GM21528 (cell line): ENCODE measurements around the gene HLX.

Source experiments
- ATAC-seq: cut with Tn5 transposase; IDR thresholded peaks from one replicate; pipeline ENCODE4 v1.9.1; 2021; ENCODE audit warnings: mild to moderate bottlenecking, moderate library complexity; ENCODE audit not compliant: unreplicated experiment, low FRiP score

HLX gene

DNA sequence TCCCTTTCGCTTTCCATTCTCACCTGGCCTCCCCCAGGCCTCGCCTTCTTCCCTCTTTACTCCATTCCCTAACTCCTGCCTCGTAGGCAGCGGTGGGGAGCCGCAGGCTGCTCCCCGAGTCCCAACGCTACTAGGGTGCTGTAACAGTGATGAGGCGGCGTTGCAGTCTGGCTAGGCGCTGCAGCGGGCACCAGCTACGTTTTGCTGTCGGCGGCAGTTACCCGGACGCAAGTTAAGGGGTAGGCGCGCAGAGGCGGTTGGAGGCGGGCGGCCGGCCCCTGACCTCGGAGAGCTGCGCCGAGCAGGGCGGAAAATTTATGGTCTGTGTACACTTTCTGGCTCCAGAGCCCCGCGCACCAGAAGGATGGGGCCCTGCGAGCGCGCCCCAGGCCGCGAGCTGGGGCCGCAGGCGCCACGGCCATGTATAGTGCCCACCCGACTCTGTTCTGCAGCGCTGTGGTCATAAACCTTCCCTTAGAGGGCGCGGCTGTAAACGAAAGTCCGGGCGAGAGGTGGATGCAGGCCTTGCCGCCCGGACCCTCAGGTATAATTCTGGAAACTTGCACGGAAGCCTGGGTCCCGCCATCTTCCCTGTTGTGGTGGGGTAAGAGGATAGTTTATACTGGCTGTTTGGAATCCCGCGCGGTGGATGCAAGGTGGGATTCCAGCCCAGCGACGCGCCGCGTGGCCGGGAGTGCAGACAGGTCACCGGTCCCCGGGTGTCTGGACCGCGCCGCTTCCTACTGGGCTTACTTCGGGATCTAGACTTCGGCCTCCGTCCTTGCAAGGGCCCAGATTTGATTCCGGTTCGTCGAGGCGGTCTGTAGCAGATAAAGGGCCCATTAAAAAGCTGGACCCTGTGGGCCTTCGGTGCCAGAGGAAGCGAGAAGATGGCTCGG, 15.0 kb downstream of the HLX start:
- no peak for ATAC-seq

DNA sequence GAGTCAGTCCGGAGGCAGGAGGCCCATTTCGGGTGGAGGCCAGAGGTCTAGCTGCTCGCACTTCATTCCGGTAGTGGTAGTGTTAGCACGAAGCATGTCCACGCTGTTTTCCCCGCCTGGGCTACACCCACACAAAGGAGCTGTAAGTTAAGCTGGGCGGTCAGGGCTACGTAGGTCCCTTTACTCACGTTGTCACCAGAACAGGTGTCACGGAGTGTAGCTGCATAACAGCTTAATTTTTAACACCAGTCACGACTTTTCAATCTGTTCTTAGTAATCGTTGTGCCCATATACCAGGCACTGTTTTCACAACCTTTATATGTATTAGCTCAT, 15.6 kb downstream of the HLX start:
- no peak for ATAC-seq

DNA sequence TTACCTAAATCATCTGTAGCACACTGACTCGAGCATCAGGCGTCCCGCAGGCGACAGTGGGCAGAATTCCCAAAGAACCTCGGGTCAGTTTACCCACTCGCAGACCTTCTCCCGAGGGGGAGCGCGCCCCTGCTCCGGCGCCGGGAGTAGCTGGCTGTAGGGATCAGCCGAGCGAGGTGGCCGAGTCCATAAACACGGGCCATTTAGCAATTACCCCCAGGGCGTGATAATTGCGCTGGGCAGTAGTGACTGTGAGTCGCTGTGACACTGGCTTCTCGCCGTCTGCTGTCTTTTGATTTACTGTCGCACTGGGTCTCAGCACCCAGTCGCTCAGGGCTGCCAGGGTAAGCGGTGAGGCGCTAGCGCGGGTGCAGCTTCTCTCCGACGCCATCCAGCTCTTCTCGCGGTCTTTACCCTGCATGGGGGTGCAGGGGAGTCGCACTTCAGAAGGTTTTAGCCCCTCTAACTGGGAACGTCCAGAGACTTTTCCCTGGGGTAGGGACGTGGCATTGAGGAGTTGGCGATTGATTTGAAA, 16.2 kb downstream of the HLX start:
- no peak for ATAC-seq

DNA sequence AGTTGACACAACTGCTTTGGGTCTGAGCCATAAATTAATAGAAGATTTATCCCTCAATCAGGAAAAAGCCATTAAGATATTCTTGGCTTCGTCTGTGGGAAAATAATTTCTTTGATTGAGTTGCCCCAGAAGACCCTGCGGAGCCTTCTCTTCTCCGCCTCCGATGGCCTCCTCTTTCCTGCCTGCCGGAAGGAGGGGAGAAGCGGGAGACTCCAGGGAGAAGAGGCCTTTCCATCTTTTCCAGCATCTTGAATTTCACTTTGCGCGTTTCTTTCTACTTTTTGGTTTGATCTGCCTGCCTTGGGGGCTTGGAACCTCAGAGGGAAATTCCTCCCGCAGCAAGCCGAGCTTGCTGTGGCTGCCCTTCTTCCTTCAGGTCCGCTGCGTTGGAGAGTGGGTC, 16.8 kb downstream of the HLX start:
- no peak for ATAC-seq

DNA sequence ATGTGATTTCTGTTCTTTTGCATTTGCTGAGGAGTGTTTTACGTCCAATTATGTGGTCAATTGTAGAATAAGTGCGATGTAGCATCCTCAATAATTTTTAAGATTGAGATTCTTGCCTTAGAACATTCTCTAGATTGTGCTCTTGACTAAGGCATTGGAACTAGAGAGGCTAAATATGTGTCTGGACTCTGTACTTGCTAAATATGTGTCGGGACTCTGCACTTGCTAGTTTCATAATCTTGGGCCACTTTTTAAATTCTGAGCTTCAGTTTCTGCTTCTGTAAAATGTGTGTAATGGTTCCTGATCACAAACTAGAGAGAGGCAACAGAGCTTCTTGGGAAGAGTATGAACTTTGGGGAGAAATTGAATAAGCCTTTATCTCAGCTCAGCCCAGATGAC, 21.6 kb downstream of the HLX start:
- ATAC-seq, result no peak

DNA sequence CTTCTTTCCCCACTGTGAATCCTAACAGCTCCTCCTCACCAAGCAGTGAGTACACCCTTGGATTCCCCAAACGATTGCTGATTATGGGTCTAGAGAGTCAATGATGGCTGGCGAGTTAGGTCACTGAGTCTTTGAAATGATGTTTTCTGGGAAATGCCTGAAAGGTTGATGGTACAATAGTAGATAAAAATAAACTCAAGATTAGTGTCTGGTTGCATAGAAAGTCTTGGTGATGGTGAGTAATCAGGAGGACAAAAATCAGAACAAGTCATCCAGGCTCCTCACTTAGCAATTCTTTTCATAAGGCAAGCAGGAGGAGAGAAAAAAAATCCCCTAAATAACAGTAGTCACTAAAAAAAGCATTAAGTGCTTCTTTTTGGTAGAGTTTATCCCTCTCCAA, 22.6 kb downstream of the HLX start:
- no peak for ATAC-seq

DNA sequence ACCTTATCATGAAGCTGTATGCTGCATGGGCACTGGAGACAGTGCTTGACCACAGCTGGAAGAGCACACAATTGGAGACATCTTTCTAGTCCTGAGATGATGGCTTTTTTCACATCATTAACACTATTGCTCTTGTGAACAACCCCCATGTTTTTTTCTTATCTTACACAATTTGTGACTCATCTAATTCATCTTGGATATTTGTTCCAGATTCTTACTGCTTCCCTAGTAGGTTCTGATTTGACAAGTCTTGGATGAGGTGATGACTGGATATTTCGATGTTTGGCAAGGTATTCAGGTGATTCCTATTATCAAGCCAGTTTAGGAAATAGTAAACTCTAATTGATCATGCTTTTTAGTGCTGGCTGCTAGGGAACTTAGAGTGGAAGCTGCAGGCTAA, 23.7 kb downstream of the HLX start:
- no peak for ATAC-seq

DNA sequence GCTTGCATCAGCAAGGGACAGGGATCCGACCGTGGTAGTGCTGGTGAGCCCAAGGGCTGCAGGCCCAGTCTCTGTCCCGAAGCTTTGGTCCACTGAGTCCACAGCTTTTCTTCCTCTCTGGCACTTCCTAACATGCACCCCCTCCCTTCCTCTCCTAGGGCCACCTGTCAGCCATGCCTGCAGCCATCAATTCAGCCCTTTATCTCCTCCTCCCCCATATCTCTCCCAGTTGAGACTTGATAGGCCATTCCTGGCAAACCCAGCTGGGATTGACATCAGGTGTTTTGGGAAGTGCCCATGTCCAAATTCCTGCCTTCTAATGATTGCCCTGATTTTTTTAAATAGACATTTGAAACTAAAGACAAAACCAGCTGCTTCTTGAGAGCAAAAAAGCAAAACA, 25.6 kb downstream of the HLX start:
- ATAC-seq, result no peak

DNA sequence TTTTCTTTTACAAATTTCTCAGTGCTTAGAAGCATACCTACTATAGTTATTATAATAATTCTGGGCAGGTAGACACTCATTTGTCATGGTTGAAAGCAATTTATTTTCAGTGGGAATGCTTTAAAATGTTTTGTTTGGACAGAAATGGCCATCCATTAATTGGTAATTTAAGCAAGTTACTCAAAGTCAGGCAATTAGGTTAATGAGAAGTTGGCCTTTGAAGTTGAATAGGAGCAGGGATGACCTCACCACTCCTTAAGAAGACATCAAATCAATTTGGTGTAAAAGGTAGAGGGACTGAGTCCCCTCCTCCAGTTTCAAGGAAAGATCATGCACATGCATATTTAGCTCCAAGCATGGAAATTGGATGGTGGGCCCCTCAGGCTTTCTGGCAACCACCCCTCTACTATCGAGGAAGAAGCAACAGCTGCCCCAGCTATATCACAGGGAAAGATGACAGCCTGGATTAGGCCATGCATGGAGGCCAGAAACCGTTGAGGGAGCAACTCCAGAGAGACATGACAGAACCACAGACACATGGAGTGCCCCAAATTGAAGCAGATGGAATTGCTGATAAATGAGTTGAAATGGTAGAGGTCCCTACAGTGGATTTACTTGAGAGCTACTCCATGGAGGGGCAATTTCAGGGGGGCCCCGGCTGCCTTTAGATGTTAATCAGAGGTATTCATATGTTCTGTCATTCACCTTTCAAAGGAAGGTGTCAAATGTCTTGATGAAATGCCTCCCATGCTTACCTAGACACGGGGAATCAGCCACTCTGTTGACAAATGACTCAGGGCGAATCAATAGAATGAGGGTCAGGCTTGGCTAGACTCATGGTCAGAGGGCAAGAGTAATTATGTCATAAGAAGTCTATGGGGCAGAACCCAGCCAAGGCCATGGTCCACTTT, 26.7 kb downstream of the HLX start:
- no peak for ATAC-seq

DNA sequence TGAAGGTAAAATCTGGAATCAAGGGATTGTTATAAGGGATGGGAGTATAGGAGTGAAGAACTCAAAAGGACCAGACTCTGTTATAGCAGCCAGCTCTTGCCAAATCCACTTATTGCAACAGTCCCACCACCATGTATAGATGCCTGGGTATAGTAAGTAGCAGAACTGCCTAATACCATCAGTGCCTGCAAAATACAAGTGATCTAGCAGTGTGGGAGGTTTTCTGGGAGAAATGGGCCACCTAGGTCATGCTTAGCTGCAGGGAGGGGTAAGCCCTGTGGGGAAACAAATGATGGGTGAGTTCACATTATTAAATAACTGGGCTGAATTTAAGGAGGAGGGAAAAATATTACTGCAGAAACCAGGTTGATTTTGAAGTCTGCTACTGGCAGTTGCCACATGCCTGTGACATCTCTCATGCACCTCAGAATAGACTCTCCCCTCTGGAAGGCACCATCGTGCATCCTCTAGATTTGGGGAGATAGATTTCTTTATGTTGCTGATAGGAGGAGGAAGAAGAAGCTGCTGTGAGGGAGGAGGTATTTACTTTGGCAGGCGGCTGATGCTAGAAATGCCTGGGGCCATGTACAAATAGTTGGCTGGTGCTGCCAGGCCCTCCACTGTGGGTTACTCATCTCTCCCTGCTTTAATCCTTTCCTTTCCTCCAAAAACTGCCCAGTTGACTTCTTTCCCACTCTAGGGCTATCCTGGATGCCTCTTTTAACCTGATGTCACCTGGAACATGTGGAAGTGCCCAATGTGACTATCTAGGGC, 27.5 kb downstream of the HLX start:
- no peak for ATAC-seq

DNA sequence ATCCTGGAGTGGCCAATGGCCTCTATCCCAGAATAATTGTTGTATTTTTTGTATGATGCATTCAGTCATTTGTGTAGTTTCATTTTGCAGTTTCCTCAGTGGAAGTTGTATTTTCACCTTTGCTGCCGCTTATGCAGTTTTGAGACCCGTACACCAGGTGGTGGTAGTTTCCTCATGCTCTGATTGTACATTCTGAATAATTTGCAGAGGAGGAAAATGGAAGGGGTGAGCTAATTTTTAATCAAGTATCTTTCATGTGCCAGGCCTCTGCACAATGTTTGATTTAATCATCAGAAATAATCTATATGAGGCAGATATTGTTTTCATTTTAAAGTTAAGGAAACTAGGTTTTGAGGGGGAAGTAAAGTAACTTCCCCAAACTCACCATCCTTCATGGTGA, 29.5 kb downstream of the HLX start:
- ATAC-seq, result no peak

DNA sequence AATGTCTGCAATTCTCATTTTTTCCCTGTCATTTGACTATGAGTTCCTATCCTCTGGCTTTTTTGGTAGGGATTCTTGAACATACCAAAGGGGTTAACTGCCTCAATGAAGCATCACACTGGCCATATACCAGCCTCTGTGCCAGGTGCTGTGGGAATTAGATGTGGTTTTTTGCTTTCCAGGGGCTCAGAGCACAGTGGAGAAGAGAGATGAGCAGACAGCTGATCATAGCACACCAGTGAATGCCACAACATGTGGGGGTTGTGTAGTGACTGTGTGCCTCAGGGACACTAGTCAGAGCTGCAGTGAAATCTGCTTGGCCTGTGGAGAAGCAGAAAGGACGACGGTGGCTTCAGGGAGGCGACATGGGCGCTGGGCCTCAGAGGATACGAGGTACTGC, 30.8 kb downstream of the HLX start:
- no peak for ATAC-seq

DNA sequence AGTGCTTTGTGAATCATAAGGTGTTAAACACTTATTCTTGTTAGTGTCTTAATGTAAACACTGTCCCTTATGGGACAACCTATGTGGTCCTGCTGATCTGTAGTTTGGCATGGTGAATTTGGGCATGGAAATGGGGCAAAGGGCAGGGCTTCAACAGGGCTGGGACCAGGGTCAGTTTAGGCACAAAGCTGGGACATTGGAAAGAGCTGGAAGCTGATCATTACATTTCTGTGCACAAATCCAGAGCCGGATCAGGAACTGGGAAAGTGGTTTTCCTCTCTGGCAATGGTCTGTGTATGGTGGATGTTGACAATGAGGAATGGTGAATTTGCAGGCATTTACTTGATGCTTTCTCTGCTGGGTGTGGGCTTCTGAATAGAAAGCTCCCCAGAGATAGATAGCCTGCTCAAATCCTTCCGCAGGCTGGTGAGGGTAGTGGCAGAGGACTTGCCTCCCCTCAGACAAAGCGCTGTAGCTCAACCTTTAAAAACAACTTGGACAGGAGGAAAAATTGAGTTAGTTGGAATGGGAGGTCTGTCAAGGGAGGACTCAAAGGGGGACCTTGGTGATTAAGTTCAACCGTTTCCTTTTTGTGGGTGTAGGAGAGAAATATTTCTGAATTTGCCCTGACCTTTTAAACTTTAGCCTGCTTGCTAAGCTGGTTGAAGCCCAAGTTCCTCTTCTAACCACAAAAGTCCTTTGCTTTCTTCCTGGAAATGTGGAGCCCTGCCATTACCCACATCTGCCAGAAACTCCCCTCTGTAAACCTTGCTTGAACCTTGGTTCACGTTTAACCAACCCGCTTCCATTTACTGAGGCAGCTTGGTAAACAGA, 35.3 kb downstream of the HLX start:
- ATAC-seq, result no peak

DNA sequence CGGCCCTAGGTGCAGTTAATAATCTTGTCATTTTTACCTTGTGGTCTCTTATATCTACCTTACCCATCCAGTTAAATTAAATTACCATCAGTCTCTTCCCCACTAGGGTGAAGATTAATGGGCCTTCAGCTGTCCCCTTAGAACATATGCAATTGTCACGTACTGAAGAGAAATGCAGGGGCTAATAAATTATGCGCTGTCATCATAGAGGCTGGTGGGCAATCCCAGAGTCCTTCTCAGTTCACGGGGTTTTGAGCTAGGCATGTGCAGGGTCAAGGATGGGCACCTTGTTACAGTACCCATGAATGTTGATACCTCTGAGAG, 35.8 kb downstream of the HLX start:
- no peak for ATAC-seq

DNA sequence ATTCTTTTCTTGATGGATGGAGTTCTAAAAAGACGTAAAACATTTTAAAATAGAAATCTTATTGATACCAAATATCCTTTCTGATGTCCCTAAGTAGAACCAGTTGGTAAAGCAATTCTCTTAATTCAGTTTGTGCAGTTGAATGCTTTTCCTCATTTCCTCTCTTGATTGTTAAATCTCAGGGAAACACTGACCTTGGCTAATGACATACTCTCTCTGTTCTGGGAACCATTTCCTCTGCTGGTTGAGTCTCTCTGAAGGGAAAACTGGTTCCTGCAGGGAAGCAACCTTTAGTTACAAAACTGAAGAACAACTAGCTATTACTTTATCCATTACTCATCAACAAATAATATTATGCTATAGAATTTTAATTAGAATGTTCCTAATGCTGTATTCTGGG, 36.7 kb downstream of the HLX start:
- ATAC-seq, result no peak

DNA sequence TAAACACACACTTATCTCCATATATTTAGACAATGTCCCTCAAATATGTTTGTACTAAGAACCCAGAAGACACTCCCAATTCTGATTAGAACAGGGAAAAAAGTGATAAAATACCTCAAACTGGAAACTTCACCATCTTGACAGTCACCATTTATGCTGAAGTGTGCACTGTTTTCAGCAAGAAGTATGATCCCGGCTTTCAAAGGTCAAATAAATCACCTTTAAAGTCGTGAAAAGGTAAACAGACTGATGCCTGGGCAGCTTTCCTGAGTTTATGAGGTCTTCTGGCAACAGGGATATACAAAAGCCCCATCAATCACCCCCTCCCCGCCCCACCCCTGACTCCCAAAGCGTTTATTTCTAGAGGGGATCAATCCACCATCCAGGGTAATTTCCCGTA, 37.9 kb downstream of the HLX start:
- no peak for ATAC-seq

DNA sequence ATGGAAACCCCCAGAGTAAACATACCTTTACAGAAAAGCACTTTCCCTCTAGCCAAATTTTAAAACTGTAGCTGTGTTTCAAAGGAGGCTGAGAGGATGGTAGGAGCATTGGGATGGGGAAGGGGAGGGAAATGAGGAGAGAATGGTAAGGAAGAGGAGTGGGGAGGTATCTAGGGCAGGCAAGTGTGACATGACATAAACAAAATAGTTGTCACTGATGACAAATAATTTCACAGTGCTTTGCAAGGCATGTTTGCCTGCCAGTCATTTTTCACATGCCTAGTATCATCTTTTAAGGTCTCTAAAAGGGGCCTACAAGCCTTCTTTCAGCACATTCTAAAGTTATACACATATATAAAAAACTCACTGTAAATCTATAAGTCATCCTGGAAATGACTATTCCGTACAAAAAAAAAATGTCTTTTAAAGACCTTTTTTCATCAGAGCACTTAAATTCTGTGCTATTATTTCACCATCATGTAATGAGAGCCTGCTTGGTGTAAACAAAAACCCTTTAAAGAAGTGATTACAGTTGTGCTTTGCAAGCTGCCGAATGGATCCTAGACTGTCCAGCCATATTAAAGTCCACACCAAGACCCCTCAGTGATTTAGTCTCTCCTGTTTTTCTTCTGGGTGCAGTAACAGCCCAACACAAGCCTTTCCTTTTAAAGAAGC, 38.4 kb downstream of the HLX start:
- no peak for ATAC-seq

DNA sequence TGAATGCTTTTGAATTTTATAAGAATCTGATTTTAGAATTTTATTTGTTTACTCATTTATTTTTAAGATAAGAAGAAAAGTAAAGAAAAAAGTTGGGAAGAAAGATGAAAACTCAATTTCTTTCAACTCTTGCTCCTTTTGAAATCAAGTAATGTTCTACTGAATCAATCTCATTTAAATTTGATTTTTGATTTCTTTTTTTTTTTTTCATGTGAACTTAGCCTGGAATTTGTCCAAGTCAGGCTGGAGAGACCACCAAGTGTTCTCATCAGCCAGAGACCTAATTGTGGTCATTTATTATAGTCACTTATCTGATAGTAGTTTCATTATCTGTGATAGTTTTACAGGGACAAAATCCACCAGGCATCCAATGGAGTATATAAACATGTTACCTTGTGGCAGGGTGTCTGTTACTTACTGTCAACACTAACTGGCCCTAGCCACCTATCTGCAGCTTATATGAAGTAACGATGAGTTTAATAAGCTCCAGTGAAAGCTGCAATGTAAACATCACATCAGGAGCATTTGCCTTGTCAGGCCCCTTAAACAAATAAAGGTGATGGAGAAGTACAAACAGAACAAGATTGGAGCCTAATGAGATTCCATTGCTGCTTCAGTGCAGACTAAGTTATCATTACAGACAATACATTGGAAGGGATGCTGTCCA, 39.2 kb downstream of the HLX start:
- ATAC-seq, result no peak

DNA sequence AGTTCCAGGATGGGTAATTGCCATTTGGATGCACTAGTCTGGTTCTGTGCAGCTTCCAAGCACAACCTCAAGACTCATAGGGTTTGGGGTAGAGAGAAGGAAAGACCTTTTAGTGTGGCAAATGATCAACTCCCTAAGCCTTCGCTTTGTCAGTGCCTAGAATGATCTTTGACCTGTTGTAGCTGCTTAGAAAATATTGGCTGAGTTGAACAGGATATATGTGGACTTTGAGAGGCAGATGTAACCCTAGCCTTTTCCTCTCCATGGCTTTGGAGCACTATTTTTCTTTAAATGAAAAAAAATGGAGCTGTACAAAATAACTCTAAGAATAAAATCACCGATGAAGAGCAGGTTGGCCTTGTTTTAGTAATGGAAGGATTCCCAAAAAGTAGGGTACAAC, 41.7 kb downstream of the HLX start:
- ATAC-seq, result no peak
